Endothelial cell of umbilical vein (primary cell): ENCODE measurements around the gene PFDN5. TPM values are rescaled to one million over a fixed set of nuclear protein-coding genes. Genes with fewer than 3 reads are reported as not detected.

ENCODE experiments used
- BruUV-seq: library from RNA; stranded (reverse); fragments of 400-500 nt; replicated peaks from 2 replicates; lab custom pipeline; 2021; lab: Mats Ljungman, UMichigan
- CTCF ChIA-PET: fragments of 300-600, 350-600 bp; sonication (Branson Sonifier 250); formaldehyde crosslinking; loops from one replicate; lab custom pipeline; 2021; ENCODE audit warnings: antibody characterized with exemption, inconsistent platforms; lab: Charles Lee
- POLR2A ChIA-PET: fragments of 300-600, 350-600 bp; sonication (Branson Sonifier 250); formaldehyde crosslinking; loops from one replicate; lab custom pipeline; 2021; ENCODE audit warnings: antibody characterized with exemption, inconsistent platforms; lab: Charles Lee
- DNase-seq: peaks from one replicate; pipeline ENCODE4 v3.0.0-alpha.2; 2011; ENCODE audit warnings: low read depth, low spot score
- FAIRE-seq: peaks from 2 replicates; lab custom pipeline; 2011; peaks lifted over from hg19 to GRCh38; lab: Jason Lieb, UNC
- H2AFZ ChIP-seq: 2 replicates; pipeline ENCODE4 v1.6.0; 2012; ENCODE audit warnings: low read depth, low read length, control low read depth, inconsistent platforms
- H3K27ac ChIP-seq: 2 replicates; pipeline ENCODE4 v1.5.1; 2011; ENCODE audit warnings: low read depth, mild to moderate bottlenecking, control low read depth, low read length, moderate library complexity; ENCODE audit not compliant: insufficient read depth
- H3K27me3 ChIP-seq, 2 experiments: 2 replicates each; pipeline versions ENCODE4 v1.6.0 to v1.6.1; 2011; ENCODE audit warnings: low read length in 2 of 2, mixed read lengths in 1 of 2; ENCODE audit not compliant: control insufficient read depth in 2 of 2, insufficient read depth in 2 of 2
- H3K36me3 ChIP-seq, 2 experiments: 2 replicates in 1 of 2; 3 replicates in 1 of 2; pipeline ENCODE4 v1.5.1; 2011; ENCODE audit warnings: low read length in 2 of 2, mild to moderate bottlenecking in 1 of 2, moderate library complexity in 1 of 2; ENCODE audit not compliant: control insufficient read depth in 2 of 2, insufficient read depth in 2 of 2; ENCODE audit errors: extremely low read depth in 1 of 2
- H3K4me1 ChIP-seq: 3 replicates; pipeline ENCODE4 v1.5.1; 2011; ENCODE audit warnings: mild to moderate bottlenecking, low read length; ENCODE audit not compliant: control insufficient read depth, insufficient read depth; ENCODE audit errors: extremely low read depth
- H3K4me2 ChIP-seq: 2 replicates; pipeline ENCODE4 v1.6.1; 2011; ENCODE audit warnings: low read length, control low read depth, mixed read lengths; ENCODE audit not compliant: insufficient read depth
- H3K4me3 ChIP-seq, 3 experiments: fragments of 200-600 bp in 1 of 3; sonication (generic), shearing (Covaris generic) in 1 of 3; replicated peaks in 1 of 3; 2 replicates each; pipeline ENCODE4 v1.5.1; 2011 to 2016; ENCODE audit warnings: control low read depth in 3 of 3, low read length in 3 of 3, mild to moderate bottlenecking in 2 of 3, inconsistent platforms in 1 of 3, low read depth in 1 of 3, moderate library complexity in 1 of 3; ENCODE audit not compliant: insufficient read depth in 1 of 3
- H3K79me2 ChIP-seq: 2 replicates; pipeline ENCODE4 v1.6.0; 2012; ENCODE audit warnings: low read length, inconsistent platforms; ENCODE audit not compliant: control insufficient read depth, insufficient read depth
- H3K9ac ChIP-seq: replicated peaks from 2 replicates; pipeline ENCODE3; 2011; ENCODE audit warnings: low read length, control low read depth; ENCODE audit not compliant: insufficient read depth; ENCODE audit errors: extremely low read depth
- H3K9me1 ChIP-seq: replicated peaks from 3 replicates; pipeline ENCODE4 v1.6.0; 2011; ENCODE audit warnings: mild to moderate bottlenecking, low read length; ENCODE audit not compliant: control insufficient read depth, insufficient read depth; ENCODE audit errors: extremely low read depth
- H3K9me3 ChIP-seq: replicated peaks from 2 replicates; pipeline ENCODE4 v1.5.1; 2012; ENCODE audit warnings: low read length, inconsistent platforms; ENCODE audit not compliant: control insufficient read depth, insufficient read depth
- H4K20me1 ChIP-seq: replicated peaks from 2 replicates; pipeline ENCODE3; 2011; ENCODE audit warnings: mild to moderate bottlenecking, low read length; ENCODE audit not compliant: control insufficient read depth, insufficient read depth; ENCODE audit errors: extremely low read depth
- CTCF ChIP-seq, 2 donors: IDR thresholded peaks; 1 replicate in 1 of 2; 2 replicates in 1 of 2; pipeline ENCODE4 v1.5.1; 2011; ENCODE audit warnings: low read length in 2 of 2, mild to moderate bottlenecking in 2 of 2, moderate library complexity in 2 of 2, control low read depth in 1 of 2, inconsistent platforms in 1 of 2, low read depth in 1 of 2; ENCODE audit not compliant: insufficient read depth in 1 of 2; ENCODE audit errors: extremely low read depth in 1 of 2
- GATA2 ChIP-seq: IDR thresholded peaks from 2 replicates; pipeline ENCODE4 v1.7.0; 2011; ENCODE audit warnings: low read depth, mild to moderate bottlenecking, moderate library complexity, mixed read lengths, low read length; ENCODE audit not compliant: insufficient read length, insufficient read depth
- JUN ChIP-seq: IDR thresholded peaks from 2 replicates; pipeline ENCODE4 v1.6.1; 2011; ENCODE audit warnings: borderline replicate concordance, low read depth; ENCODE audit not compliant: insufficient read length, insufficient read depth
- MAX ChIP-seq: IDR thresholded peaks from 2 replicates; pipeline ENCODE4 v1.6.1; 2011; ENCODE audit not compliant: insufficient read depth, insufficient read length
- MYC ChIP-seq: IDR thresholded peaks from one replicate; pipeline ENCODE4 v1.6.1; 2011; ENCODE audit warnings: mild to moderate bottlenecking, low read depth, low read length
- POLR2AphosphoS5 ChIP-seq: IDR thresholded peaks from 2 replicates; pipeline ENCODE4 v1.6.1; 2012; ENCODE audit warnings: low read depth, mild to moderate bottlenecking, control low read depth, low read length, moderate library complexity; ENCODE audit not compliant: insufficient read depth
- dilution Hi-C: fragments of 300-500 bp; cut with MboI; formaldehyde crosslinking; loops from one replicate; pipeline ENCODE4 v1.15.0; 2019; ENCODE audit warnings: low sequenced_read_pairs; ENCODE audit not compliant: extremely low pct_ligation_motif_present
- intact Hi-C: fragments of 100-400 bp; cut with micrococcal nuclease; formaldehyde crosslinking; loops from one replicate; pipeline ENCODE4 v1.10.0; 2022
- polyA plus RNA-seq, 4 experiments: library from polyadenylated mRNA; depleted of rRNA in 3 of 4; stranded (reverse) in 3 of 4; unstranded in 1 of 4; fragments of >200 nt; gene quantifications; 2 replicates each; pipeline versions ENCODE4 v1.2.1 to v1.2.3, GENCODE V29; 2011 to 2012; ENCODE audit warnings: missing spikeins in 1 of 4
- total RNA-seq: library from RNA; stranded (reverse); gene quantifications from 2 replicates; pipeline ENCODE4 v1.2.3, GENCODE V29; 2021

The PFDN5 gene
- total and polyA plus RNA-seq, 2 donors (not counting 3 experiments of a cell fraction or from before 2014, with no cell fraction given) = 301 to 745 TPM

GRCh38 chr12:53258541-53259539, 36.5 kb upstream of the PFDN5 start:
- H3K4me1 ChIP-seq = peaks cover 8% of the 10 kb centered on the region
- H3K36me3 ChIP-seq = peaks cover 2 to 4% of the 10 kb centered on the region in 2 experiments
- dilution Hi-C loops = no loop called here
- TF ChIP-seq GATA2 = peak; percentile 18
- TF ChIP-seq CTCF (IDR thresholded peaks at IDR 0.05; ENCODE audit: extremely low read depth in 1 of 2, insufficient read depth in 1 of 2, low read depth in 1 of 2, low read length in 2 of 2) = no peak
- FAIRE-seq (peak; percentile 44), DNase-seq (peak; percentile 31)
- no peaks in the 10 kb centered on the region for H3K9me1 ChIP-seq
- H3K27ac ChIP-seq = no peak overlapping the region
- BruUV-seq = no TSS peak
- no peaks in the 10 kb centered on the region for H3K79me2 ChIP-seq
- CTCF ChIA-PET = interaction anchor here (0.8 to 1.2 kb wide), 3 partner anchors 19 to 45 kb away, joined by 3 to 8 read pairs (median 3); no protein-coding TSS in a partner anchor
- intact Hi-C loops = no loop called here
- no peaks in the 10 kb centered on the region for H3K9me3 ChIP-seq
- POLR2A ChIA-PET = no interaction called here
- H3K9ac ChIP-seq = no peak overlapping the region
- H4K20me1 ChIP-seq = no peaks in the 10 kb centered on the region
- H3K27me3 ChIP-seq = no peaks in the 10 kb centered on the region
- peak overlapping the region; percentile 65 for H2AFZ ChIP-seq
- no peak overlapping the region for H3K4me3 ChIP-seq
- no peak overlapping the region for H3K4me2 ChIP-seq

- H3K27me3 ChIP-seq = no peaks in the 10 kb centered on the region
- intact Hi-C loops = no loop called here
- H3K4me2 ChIP-seq = no peak overlapping the region
- H2AFZ ChIP-seq = no peak overlapping the region
- H3K9me3 ChIP-seq = no peaks in the 10 kb centered on the region
- FAIRE-seq (no peak), DNase-seq (no peak)
- CTCF ChIA-PET = interaction anchor here (1.3 kb wide), 1 partner anchor 47 kb away, joined by 5 read pairs; no protein-coding TSS in a partner anchor
- POLR2A ChIA-PET = interaction anchor here (0.7 kb wide), 1 partner anchor 83 kb away, joined by 3 read pairs; no protein-coding TSS in a partner anchor
- H3K9ac ChIP-seq = no peak overlapping the region
- H3K9me1 ChIP-seq = no peaks in the 10 kb centered on the region
- no peak overlapping the region for H3K27ac ChIP-seq
- H3K4me3 ChIP-seq = no peak overlapping the region
- TF ChIP-seq JUN (no peak), POLR2AphosphoS5 (no peak), GATA2 (no peak), MYC (no peak), MAX (no peak)
- dilution Hi-C loops = no loop called here
- H3K4me1 ChIP-seq = peaks cover 8% of the 10 kb centered on the region
- BruUV-seq = no TSS peak
- no peaks in the 10 kb centered on the region for H4K20me1 ChIP-seq
- peaks cover 0 to under 1% of the 10 kb centered on the region in 2 experiments for H3K36me3 ChIP-seq
- no peaks in the 10 kb centered on the region for H3K79me2 ChIP-seq
Observed at GRCh38 chr12:53259891-53260290, 35.5 kb upstream of the PFDN5 start.
